A549 (cell line): ENCODE measurements around the gene GSK3A. TPM values are rescaled to one million over a fixed set of nuclear protein-coding genes. Genes with fewer than 3 reads are reported as not detected.

Source experiments
- ATAC-seq, 2 experiments: fragments of 200-7000 bp in 1 of 2; fragments of >200 bp in 1 of 2; cut with Nextera tagmentation in 1 of 2; cut with Tn5 transposase in 1 of 2; 3 replicates each; pipeline versions ENCODE4 v1.8.0 to v1.9.1; 2018 to 2020; ENCODE audit warnings: mild to moderate bottlenecking in 1 of 2, moderate library complexity in 1 of 2
- CTCF ChIA-PET: fragments of 300-600 bp; sonication (Branson Sonifier 250); formaldehyde crosslinking; extraction: SDS; loops from one replicate; lab custom pipeline; 2021; ENCODE audit warnings: antibody characterized with exemption, inconsistent platforms; lab: Yijun Ruan, JAX
- POLR2A ChIA-PET: fragments of 350-600 bp; formaldehyde crosslinking; extraction: SDS; loops from one replicate; lab custom pipeline; 2021; ENCODE audit warnings: antibody characterized with exemption, inconsistent platforms; lab: Yijun Ruan, JAX
- DNase-seq, 2 experiments: peaks; one replicate each; pipeline versions ENCODE4 v3.0.0 to v3.0.0-alpha.2; 2011 to 2016; ENCODE audit warnings: low read depth in 1 of 2, low spot score in 1 of 2
- FAIRE-seq: peaks from 2 replicates; lab custom pipeline; 2011; peaks lifted over from hg19 to GRCh38; lab: Jason Lieb, UNC
- H3K27ac ChIP-seq, 2 experiments: fragments of >200 bp; sonication (Bioruptor Twin); formaldehyde crosslinking; 3 replicates each; pipeline ENCODE4 v1.5.1; 2016 to 2017
- H3K4me1 ChIP-seq: fragments of >200 bp; sonication (Bioruptor Twin); formaldehyde crosslinking; 3 replicates; pipeline ENCODE4 v1.6.1; 2016
- H3K4me2 ChIP-seq: fragments of >200 bp; sonication (Bioruptor Twin); formaldehyde crosslinking; 3 replicates; pipeline ENCODE4 v1.6.1; 2016
- H3K4me3 ChIP-seq: fragments of >200 bp; sonication (Bioruptor Twin); formaldehyde crosslinking; 3 replicates; pipeline ENCODE4 v1.5.1; 2016
- H3K9me3 ChIP-seq: fragments of >200 bp; sonication (Bioruptor Twin); formaldehyde crosslinking; 3 replicates; pipeline ENCODE4 v1.6.1; 2016
- CBX2 ChIP-seq: fragments of 200-600 bp; sonication (generic); IDR thresholded peaks from 2 replicates; pipeline ENCODE4 v1.6.1; 2016; ENCODE audit warnings: low read depth, mild to moderate bottlenecking, borderline replicate concordance
- FOSL2 ChIP-seq, 2 experiments: fragments of 450-650 bp in 1 of 2; fragments of >200 bp in 1 of 2; sonication (Bioruptor Twin) in 1 of 2; formaldehyde crosslinking; IDR thresholded peaks; 2 replicates each; pipeline versions ENCODE4 v1.5.0 to v1.6.1; 2016 to 2020; ENCODE audit warnings: mild to moderate bottlenecking in 1 of 2, moderate library complexity in 1 of 2
- HDAC2 ChIP-seq: fragments of 200-600 bp; sonication (generic); IDR thresholded peaks from 2 replicates; pipeline ENCODE4 v1.6.1; 2016
- HOXB13 ChIP-seq: fragments of 250-450 bp; sonication (Bioruptor Pico); IDR thresholded peaks from 2 replicates; pipeline ENCODE4 v1.5.0; 2020; ENCODE audit warnings: low read depth, mild to moderate bottlenecking, moderate library complexity
- JUN ChIP-seq, 2 experiments: fragments of >200 bp; sonication (Bioruptor Twin); formaldehyde crosslinking; IDR thresholded peaks; 2 replicates in 1 of 2; 3 replicates in 1 of 2; pipeline ENCODE4 v1.6.1; 2016 to 2017
- MAFK ChIP-seq: fragments of 450-650 bp; IDR thresholded peaks from 2 replicates; pipeline ENCODE4 v1.6.1; 2014; ENCODE audit not compliant: partially characterized antibody
- MYC ChIP-seq: IDR thresholded peaks from 2 replicates; pipeline ENCODE4 v1.6.1; 2012; ENCODE audit warnings: mild to moderate bottlenecking, inconsistent platforms, low read length, improper control_type of control experiment, borderline replicate concordance
- NFE2L2 ChIP-seq: fragments of 150-350 bp; conservative IDR thresholded peaks from 2 replicates; pipeline ENCODE4 v1.6.1; 2014; ENCODE audit warnings: low read length
- NPAS2 ChIP-seq: fragments of 250-450 bp; sonication (Bioruptor Pico); IDR thresholded peaks from 2 replicates; pipeline ENCODE4 v1.8.0; 2022; ENCODE audit warnings: mild to moderate bottlenecking, moderate library complexity, borderline replicate concordance
- RARB ChIP-seq: fragments of 250-450 bp; sonication (Bioruptor Pico); IDR thresholded peaks from 2 replicates; pipeline ENCODE4 v1.8.0; 2021; ENCODE audit warnings: mild to moderate bottlenecking, moderate library complexity
- RFX5 ChIP-seq: fragments of 450-650 bp; IDR thresholded peaks from 2 replicates; pipeline ENCODE4 v1.7.1; 2014; ENCODE audit warnings: antibody characterized with exemption, mild to moderate bottlenecking, moderate library complexity
- SMC3 ChIP-seq: fragments of >200 bp; sonication (Bioruptor Twin); formaldehyde crosslinking; IDR thresholded peaks from 3 replicates; pipeline ENCODE4 v1.6.1; 2018; ENCODE audit warnings: inconsistent platforms
- WGBS: methylation state at CpG from one replicate; pipeline ENCODE4 v1.1.6; 2017; ENCODE audit errors: missing lambda C conversion rate; 5-methylcytosine and 5-hydroxymethylcytosine counted together
- polyA plus RNA-seq, 4 experiments: library from polyadenylated mRNA; depleted of rRNA in 3 of 4; stranded (reverse); fragments of >200 nt; fragmentation: RNase III in 1 of 4; extraction: RNeasy Plus Mini Kit Qiagen cat#74134 plus additional on column Dnase treatment in 1 of 4; gene quantifications; 2 replicates in 3 of 4; 3 replicates in 1 of 4; pipeline ENCODE4 v1.2.3, GENCODE V29; 2011 to 2017
- TF ChIP-seq, protein P1 (sequence below): fragments of 150-350 bp; IDR thresholded peaks from 2 replicates; pipeline ENCODE4 v1.6.1; 2014; ENCODE audit warnings: low read depth, mild to moderate bottlenecking, low read length
- TF ChIP-seq, protein P2 (sequence below): fragments of 450-650 bp; IDR thresholded peaks from 2 replicates; pipeline ENCODE4 v1.6.1; 2014; ENCODE audit warnings: antibody characterized with exemption
- TF ChIP-seq, protein P3 (sequence below): fragments of 200-600 bp; sonication (generic); IDR thresholded peaks from 2 replicates; pipeline ENCODE4 v1.6.1; 2016; ENCODE audit warnings: antibody characterized with exemption, mild to moderate bottlenecking, moderate library complexity
- TF ChIP-seq, protein P4 (sequence below): IDR thresholded peaks from 2 replicates; pipeline ENCODE4 v1.6.1; 2012
- TF ChIP-seq, protein P5 (sequence below): fragments of 250-450 bp; sonication (Bioruptor Pico); IDR thresholded peaks from 2 replicates; pipeline ENCODE4 v1.5.0; 2020; ENCODE audit warnings: low read depth, mild to moderate bottlenecking, moderate library complexity
- TF ChIP-seq, protein P6 (sequence below): IDR thresholded peaks from 2 replicates; pipeline ENCODE4 v1.6.1; 2012

GSK3A gene
- polyA plus RNA-seq, 2 of the 4 experiments (the other 2 are of a cell fraction): 55.2 to 85.1 TPM

DNA sequence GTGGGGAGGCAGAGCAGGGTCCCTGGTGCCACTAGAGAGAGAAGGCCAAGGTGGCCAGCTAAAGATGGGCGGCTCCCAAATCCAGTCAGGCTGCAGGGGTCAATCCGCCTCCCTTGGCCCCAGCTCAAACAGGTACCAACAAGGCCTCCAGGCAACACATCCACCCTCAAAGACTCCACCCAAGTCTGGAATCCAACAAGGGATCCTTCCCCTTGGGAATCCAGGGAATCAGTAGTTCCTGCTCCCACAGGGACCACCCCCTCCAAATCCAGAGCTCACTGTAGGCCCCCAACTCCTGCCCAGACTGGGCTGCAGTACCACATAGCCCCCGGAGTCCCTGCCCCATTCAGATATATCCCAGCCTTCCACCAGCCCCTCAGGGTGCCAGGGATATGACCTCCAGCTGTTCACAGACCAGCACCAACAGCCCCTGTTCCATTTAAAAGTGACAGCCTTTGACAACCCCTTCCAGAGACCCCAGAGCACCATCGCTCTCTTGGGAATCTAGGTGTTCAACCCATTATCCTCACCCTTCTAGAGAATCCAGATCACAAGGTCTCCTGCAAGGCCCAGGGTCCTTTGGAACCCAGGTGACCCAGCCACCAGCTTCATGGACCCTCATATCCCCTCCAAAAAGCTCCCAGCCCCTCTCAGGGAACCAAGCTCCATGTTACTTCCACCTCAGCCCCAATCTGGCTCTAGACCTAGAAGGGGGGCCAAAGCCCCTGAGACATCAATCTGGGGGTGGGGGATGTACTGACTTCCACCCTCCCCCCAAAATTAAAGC, 9.4 kb upstream of the GSK3A start:
- FAIRE-seq: no peak
- H3K4me3 ChIP-seq: peak overlapping the region; percentile 94
- peak overlapping the region; percentile 94 to 96 for H3K27ac ChIP-seq

DNA sequence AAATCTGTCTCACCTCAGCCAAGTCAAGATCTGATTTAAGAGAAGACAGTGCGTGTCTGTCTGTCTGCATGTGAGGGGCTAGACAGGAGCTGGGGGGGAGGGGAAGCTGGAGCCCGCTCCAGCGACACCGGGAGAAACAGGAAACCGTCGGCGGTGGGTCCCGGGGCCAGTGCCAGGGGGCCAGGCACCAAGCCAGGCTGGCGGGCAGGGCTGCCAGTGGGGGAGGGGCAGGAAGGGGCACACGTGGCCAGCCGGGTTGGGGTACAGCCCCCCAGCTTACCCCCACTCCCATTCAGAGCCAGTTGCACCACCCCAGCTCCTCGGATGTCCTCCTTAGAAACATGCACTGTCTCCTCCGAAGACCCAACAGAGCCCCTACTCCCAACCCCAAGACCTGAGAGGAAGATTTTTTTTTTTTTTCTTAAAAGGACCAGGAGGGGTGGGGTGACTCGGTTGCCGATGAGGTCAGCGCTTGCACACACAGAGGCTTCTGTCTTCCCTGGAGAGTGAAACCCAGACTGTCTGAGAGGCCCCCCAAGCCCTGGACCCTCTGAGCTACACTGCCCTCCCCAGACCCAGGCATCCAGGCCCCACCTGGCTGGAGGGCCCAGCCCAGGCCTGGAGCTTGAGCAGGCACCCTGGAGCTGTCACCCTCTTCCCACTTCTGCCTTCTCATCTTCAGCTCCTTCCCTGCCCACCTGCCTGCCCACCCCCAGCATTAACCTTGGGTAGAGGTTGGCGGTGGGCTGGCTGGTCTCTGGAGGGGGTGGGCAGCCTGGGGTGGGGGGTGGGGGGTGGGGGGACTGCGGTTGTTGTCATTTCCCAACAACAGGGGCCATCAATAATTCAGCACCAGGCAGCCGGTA, 8.5 kb upstream of the GSK3A start:
- H3K4me1 ChIP-seq: peaks cover 70% of the 10 kb centered on the region
- no peak for ATAC-seq
- H3K27ac ChIP-seq: peak overlapping the region; percentile 94 to 96

More for the DNA sequence above, 9.4 kb upstream of the GSK3A start:
- ATAC-seq: no peak
- no peak for TF ChIP-seq NFE2L2
- 0 out of 5 replicates have a peak, but pooled peaks of 1 of the 2 experiments have one; percentile 8 for TF ChIP-seq JUN (IDR thresholded peaks at IDR 0.05)
- peaks cover 68% of the 10 kb centered on the region for H3K4me1 ChIP-seq
- POLR2A ChIA-PET: interaction anchor here (3.4 kb wide), 1 partner anchor 9 kb away, joined by 28 read pairs; the partner anchor contains the start of gene GSK3A
- no peaks in the 10 kb centered on the region for H3K9me3 ChIP-seq
- H3K4me2 ChIP-seq: peak overlapping the region; percentile 92
- DNase-seq: peak in 1 of 2 experiments; percentile 50
- 60% methylated on average over 4 of the region's 4 CpGs for WGBS
- CTCF ChIA-PET: interaction anchor here (0.6 to 21.7 kb wide), 12 partner anchors 9 to 143 kb away, joined by 3 to 616 read pairs (median 6); partner anchors contain the start of genes CIC, PAFAH1B3, POU2F2 and PRR19

More for the DNA sequence above, 8.5 kb upstream of the GSK3A start:
- Histone ChIP-seq H3K9me3 (no peaks in the 10 kb centered on the region), H3K4me3 (peak overlapping the region; percentile 94), H3K4me2 (peak overlapping the region; percentile 92)
- TF ChIP-seq HOXB13 (CRISPR knock-in tag): no peak
- TF ChIP-seq, protein P1, sequence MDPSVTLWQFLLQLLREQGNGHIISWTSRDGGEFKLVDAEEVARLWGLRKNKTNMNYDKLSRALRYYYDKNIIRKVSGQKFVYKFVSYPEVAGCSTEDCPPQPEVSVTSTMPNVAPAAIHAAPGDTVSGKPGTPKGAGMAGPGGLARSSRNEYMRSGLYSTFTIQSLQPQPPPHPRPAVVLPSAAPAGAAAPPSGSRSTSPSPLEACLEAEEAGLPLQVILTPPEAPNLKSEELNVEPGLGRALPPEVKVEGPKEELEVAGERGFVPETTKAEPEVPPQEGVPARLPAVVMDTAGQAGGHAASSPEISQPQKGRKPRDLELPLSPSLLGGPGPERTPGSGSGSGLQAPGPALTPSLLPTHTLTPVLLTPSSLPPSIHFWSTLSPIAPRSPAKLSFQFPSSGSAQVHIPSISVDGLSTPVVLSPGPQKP: no peak
- TF ChIP-seq FOSL2 (IDR thresholded peaks at IDR 0.05): no peak
- no peak for TF ChIP-seq FOSL2 (CRISPR knock-in tag; IDR thresholded peaks at IDR 0.05)
- TF ChIP-seq RARB (CRISPR knock-in tag): no peak
- no peak for TF ChIP-seq SMC3
- TF ChIP-seq MAFK: no peak
- no peak for TF ChIP-seq CBX2
- TF ChIP-seq, protein P2, sequence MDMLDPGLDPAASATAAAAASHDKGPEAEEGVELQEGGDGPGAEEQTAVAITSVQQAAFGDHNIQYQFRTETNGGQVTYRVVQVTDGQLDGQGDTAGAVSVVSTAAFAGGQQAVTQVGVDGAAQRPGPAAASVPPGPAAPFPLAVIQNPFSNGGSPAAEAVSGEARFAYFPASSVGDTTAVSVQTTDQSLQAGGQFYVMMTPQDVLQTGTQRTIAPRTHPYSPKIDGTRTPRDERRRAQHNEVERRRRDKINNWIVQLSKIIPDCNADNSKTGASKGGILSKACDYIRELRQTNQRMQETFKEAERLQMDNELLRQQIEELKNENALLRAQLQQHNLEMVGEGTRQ: no peak
- TF ChIP-seq, protein P3, sequence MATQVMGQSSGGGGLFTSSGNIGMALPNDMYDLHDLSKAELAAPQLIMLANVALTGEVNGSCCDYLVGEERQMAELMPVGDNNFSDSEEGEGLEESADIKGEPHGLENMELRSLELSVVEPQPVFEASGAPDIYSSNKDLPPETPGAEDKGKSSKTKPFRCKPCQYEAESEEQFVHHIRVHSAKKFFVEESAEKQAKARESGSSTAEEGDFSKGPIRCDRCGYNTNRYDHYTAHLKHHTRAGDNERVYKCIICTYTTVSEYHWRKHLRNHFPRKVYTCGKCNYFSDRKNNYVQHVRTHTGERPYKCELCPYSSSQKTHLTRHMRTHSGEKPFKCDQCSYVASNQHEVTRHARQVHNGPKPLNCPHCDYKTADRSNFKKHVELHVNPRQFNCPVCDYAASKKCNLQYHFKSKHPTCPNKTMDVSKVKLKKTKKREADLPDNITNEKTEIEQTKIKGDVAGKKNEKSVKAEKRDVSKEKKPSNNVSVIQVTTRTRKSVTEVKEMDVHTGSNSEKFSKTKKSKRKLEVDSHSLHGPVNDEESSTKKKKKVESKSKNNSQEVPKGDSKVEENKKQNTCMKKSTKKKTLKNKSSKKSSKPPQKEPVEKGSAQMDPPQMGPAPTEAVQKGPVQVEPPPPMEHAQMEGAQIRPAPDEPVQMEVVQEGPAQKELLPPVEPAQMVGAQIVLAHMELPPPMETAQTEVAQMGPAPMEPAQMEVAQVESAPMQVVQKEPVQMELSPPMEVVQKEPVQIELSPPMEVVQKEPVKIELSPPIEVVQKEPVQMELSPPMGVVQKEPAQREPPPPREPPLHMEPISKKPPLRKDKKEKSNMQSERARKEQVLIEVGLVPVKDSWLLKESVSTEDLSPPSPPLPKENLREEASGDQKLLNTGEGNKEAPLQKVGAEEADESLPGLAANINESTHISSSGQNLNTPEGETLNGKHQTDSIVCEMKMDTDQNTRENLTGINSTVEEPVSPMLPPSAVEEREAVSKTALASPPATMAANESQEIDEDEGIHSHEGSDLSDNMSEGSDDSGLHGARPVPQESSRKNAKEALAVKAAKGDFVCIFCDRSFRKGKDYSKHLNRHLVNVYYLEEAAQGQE: no peak
- TF ChIP-seq, protein P4, sequence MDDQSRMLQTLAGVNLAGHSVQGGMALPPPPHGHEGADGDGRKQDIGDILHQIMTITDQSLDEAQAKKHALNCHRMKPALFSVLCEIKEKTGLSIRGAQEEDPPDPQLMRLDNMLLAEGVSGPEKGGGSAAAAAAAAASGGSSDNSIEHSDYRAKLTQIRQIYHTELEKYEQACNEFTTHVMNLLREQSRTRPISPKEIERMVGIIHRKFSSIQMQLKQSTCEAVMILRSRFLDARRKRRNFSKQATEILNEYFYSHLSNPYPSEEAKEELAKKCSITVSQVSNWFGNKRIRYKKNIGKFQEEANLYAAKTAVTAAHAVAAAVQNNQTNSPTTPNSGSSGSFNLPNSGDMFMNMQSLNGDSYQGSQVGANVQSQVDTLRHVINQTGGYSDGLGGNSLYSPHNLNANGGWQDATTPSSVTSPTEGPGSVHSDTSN: 0 out of 2 replicates have a peak, but pooled peaks have one; percentile 33
- TF ChIP-seq NPAS2 (CRISPR knock-in tag): no peak
- peak; percentile 31; the same call in 1 of the 2 replicates for TF ChIP-seq MYC
- TF ChIP-seq, protein P5, sequence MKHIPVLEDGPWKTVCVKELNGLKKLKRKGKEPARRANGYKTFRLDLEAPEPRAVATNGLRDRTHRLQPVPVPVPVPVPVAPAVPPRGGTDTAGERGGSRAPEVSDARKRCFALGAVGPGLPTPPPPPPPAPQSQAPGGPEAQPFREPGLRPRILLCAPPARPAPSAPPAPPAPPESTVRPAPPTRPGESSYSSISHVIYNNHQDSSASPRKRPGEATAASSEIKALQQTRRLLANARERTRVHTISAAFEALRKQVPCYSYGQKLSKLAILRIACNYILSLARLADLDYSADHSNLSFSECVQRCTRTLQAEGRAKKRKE (CRISPR knock-in tag): no peak
- TF ChIP-seq, protein P6, sequence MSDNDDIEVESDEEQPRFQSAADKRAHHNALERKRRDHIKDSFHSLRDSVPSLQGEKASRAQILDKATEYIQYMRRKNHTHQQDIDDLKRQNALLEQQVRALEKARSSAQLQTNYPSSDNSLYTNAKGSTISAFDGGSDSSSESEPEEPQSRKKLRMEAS: peak; percentile 52; the same call in 1 of the 2 replicates
- TF ChIP-seq HDAC2: no peak
- no peak for TF ChIP-seq RFX5
- ChIA-PET CTCF (interaction anchor here (0.6 to 21.7 kb wide), 16 partner anchors 8 to 151 kb away, joined by 3 to 616 read pairs (median 6); partner anchors contain the start of genes CIC, PAFAH1B3, POU2F2 and PRR19), POLR2A (interaction anchor here (3.4 kb wide), 1 partner anchor 8 kb away, joined by 28 read pairs; the partner anchor contains the start of gene GSK3A)
- FAIRE-seq: no peak
- 45% methylated on average over 18 of the region's 19 CpGs for WGBS
- no peak for DNase-seq
